GM18507 (cell line): ENCODE data around the gene SLC26A9.

Experiments
- DNase-seq: peaks from one replicate; pipeline ENCODE4 v3.0.0; 2011; ENCODE audit warnings: low read depth; ENCODE audit not compliant: insufficient read length; ENCODE audit errors: extremely low spot score
- FAIRE-seq: peaks from 2 replicates; lab custom pipeline; 2011; peaks lifted over from hg19 to GRCh38; lab: Jason Lieb, UNC

SLC26A9 gene

GRCh38 chr1:205973377-205974232 is 30.3 kb upstream of the SLC26A9 start:
- no peak for DNase-seq
- FAIRE-seq: no peak

- no peak for FAIRE-seq
- DNase-seq: no peak
Measured at GRCh38 chr1:205972491-205973168, 29.4 kb upstream of the SLC26A9 start.

GRCh38 chr1:205972081-205972480 is 28.8 kb upstream of the SLC26A9 start:
- DNase-seq (no peak), FAIRE-seq (no peak)

GRCh38 chr1:205971082-205971481 is 27.8 kb upstream of the SLC26A9 start:
- no peak for DNase-seq
- no peak for FAIRE-seq

GRCh38 chr1:205970486-205970885 is 27.2 kb upstream of the SLC26A9 start:
- no peak for FAIRE-seq
- DNase-seq: no peak

DNA sequence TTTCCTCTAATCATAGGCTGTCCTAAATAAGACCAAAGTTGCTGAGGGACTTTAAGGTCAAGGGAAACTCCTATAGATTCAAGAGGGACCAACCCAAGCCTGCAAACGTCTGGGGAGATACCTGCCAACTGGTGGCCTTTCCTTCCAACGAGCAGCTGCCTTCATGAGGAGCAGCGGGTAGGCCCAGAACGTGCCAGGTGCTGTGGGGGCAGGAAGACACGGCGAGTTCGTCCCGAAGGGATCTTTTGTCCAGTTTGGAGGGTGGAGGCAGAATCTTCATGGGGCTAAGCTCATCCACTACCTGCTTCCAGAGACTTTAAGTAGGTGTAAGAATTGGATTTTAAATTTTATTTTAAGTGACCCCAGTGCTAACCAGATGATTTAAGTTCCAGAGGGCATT is 26.0 kb upstream of the SLC26A9 start:
- DNase-seq (no peak), FAIRE-seq (no peak)

DNA sequence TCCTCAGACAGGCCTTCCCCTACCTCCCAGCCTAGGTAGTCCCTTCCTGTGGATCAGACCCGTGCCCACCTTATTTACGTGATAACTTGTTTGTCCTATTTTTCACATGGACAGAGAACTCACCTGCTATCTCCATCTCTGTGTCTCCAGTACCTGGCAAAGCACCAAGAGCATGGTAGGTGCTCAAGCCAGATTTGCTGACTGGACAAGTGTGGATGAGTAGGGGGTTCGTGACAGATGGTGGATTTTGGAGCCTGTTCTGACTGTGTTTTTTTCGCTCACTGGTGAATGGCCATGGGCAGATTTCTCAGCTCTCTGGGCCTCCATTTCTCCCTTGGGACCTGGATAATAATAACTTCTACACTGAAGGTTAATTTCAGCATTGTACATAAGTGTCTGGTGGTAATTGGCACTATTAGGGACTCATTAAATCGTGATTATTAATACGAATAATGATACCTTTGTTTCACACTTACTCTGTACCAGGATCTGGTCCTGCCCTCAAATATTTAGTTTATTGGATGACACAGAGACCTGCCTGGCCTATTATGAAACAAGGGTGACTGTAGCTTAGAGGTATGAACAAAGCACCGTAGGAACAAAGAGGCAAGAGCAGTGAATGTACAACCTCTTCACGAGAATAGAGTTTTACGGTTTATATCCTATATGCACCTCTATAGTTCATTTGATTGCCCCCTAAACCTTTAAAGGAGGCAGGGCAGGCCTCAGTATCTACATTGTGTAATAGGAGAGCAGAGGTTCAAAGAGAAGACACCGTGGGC is 24.5 kb upstream of the SLC26A9 start:
- no peak for FAIRE-seq
- no peak for DNase-seq

DNA sequence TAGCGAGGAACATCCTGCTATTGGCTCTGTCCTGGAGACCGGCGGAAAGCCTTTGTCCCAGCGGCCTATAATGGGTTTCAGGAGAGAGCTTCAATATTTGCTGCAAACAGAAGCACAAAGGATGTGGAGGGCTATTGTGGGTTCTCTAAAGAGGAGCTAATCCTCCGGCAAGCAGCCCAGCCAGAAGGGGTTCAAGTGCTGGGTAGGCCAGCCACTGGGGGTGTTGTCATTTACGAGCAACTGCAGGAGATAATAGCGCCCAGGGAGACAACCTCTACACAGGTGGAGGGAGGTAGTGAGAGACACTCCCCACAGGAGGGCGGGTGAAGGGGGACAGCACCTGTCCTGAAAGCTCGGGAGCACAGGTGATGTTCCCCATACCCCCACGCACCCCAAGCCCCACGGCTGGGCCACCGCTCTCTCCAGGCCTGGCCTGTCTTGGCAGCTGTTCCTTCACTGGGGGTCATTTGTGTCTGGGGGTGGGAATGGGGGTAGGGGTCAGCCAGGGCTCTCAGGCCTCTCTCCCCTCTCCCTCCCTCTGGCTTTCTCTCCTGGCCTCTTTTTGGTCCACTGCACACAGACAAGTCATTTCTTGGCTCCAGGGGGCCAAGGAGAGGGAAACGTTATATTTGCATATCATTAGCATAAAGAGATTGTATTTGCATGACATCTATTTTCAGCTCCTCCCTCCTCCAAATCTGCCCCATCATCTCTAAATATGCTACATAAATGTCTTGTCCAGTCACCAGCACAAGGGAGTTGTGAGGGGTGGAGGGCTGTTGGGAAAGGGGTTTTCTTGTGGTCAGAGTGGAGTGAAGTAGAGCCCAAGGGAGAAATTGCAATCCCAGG is 22.0 kb upstream of the SLC26A9 start:
- DNase-seq: no peak
- FAIRE-seq: no peak

DNA sequence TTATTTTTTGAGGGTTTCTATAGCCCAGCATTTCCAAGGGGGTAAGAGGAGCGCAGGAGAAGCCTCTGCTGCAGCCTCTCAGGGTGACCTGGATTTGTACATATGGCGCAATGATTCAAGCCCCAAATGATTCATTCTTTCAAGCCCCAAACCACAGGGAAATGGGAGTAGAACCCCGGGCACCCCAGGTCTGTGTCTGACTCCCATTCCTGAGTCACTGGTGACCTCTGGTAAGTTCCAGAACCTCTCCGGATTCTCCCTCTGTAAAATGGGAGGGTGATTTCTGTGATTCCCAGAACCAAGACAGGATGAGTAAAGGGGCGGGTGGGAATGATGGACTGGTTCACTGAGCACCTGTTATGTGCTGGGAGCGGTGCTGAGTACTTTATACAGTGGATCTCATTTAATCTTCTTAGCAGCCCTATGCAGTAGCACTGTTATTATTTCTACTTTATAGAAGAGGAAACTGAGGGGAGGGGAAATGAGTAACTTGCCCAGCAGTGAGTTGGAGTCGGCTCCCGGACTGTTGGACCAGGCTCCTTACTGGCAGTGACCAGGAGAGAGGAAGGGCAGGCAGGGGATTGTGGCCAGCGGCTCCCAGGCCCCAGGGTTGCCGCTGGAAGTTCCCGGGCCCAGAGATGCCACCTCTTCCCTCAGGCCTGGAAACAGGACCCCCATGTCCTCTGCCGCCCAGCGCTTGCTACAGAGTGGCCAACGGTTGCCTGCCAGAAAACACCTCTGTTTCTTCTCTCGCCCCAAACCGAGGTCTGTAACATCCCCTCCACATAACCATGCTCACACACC is 20.3 kb upstream of the SLC26A9 start:
- FAIRE-seq (no peak), DNase-seq (no peak)

GRCh38 chr1:205962821-205963221 is 19.6 kb upstream of the SLC26A9 start:
- DNase-seq (no peak), FAIRE-seq (no peak)

DNA sequence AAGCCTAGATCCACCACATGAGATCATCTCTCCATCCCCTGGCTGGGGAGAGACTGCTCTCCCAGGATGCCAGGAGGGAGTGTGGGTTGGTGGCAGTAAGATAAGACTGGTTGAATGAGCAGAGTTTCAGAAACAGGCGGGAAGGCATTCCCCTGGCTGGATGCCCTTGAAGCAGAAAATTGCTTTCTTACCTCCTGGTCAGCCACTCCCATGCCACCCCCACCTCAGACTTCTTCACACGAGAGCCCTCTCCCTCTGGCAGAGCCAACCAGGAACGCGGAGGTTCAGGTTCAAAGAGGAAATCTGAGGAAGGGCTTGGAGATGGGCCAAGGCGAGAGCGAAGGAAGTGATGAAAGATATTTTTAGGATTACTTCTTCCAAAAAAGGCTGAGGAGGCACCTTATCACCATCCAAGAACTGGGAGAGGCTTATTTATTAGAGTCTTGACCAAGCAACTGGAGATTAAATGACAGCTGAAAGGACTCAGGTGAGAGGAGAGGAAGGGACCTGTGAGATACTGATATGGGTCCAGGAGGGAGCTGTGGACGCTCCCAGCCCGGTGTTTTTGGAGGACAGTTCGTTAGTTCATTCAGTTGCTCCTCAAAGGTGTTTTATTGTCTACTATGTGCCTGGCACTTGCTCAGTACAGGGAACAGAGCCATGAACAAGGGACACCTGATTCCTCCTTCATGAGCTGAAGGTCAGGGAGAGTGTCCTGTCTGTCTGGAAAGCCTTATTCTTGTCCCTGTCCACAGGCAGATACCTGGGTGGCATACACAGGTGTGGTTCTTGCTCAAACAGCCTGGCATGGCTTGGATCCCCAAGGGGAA is 18.9 kb upstream of the SLC26A9 start:
- FAIRE-seq (no peak), DNase-seq (no peak)

GRCh38 chr1:205961405-205961804 is 18.1 kb upstream of the SLC26A9 start:
- FAIRE-seq: no peak
- DNase-seq: no peak

DNA sequence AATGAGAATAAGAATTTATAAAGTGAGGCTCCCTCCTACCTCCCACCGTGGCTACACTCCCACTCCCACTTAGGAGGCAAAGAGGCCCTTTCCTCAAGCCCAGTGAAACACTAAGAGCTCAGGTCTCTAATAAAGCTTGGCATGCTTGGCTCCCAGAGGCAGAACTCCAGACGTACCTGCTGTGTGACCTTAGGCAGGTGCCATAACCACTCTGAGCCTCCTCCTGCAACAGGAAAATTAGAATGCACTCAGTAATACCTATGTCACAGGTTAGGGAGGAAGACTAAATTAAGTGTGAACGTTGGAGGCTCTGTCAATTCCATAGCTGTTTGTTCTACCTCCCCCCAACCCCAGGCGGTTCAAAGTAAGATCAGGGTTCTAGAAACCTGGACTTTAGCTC is 16.5 kb upstream of the SLC26A9 start:
- no peak for FAIRE-seq
- DNase-seq: no peak

DNA sequence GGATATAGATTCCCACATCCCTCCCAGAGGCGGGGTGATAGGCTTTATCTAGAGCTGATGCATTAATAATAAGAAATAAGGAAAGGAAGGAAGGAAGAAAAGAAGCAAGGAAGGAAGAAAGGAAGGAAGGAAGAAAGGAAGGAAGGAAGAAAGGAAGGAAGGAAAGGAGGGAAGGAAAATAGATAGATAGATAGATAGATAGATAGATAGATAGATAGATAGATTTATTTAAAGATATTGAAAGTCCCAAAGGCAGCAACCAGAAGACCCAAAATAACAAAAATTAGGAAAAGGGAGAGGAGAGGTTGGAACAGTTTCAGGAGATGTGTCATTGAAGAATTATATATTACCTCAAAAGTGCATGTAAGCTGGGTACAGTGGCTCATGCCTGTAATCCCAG is 12.2 kb upstream of the SLC26A9 start:
- FAIRE-seq (no peak), DNase-seq (no peak)

- FAIRE-seq (no peak), DNase-seq (no peak)
Measured at GRCh38 chr1:205954819-205955404, 11.7 kb upstream of the SLC26A9 start.

- no peak for DNase-seq
- FAIRE-seq: no peak
Measured at GRCh38 chr1:205951746-205952145, 8.5 kb upstream of the SLC26A9 start.

DNA sequence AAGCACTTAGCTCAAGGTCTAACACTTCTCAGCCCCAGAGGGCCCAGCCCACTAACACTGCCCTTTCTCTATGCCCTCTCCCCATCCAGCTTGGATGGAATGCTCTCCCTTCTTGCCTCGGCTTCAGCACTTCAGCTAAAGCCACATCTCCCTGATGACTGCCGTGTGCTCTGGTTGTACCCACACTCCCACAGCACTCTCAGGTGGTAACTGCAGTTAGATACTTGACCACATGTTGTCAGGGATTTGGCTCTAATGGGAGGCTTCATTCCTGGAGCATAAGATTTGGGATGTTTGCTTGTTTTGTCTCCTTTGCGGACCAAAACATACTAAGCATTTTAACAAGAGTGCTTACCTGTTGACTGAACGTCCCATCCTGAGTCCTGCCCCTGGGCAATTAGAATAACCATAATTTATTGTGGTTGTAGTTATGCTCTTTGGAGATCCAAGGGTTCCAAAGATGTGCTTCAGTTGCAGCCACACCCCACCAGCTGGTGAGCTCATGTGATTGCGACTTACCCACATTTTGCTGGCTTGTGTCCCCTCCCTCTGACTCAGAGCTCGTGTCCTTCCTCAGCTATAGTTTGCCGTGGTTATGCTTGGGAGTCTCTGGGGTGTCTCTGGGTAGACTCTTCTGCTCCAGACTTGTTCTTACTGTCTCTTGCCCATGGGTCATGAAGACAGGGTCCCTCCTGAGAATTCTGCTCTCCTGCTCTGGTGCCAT is 7.7 kb upstream of the SLC26A9 start:
- FAIRE-seq (no peak), DNase-seq (no peak)
